ENCODE data around the gene ARID4A. TPM values are rescaled to one million over a fixed set of nuclear protein-coding genes. Genes with fewer than 3 reads are reported as not detected.

The ARID4A gene
- total and polyA plus RNA-seq, 2 of the 13 experiments (the other 11 are each of a cell fraction or from before 2014, with no cell fraction given) = 7.2 to 9.7 TPM

DNA sequence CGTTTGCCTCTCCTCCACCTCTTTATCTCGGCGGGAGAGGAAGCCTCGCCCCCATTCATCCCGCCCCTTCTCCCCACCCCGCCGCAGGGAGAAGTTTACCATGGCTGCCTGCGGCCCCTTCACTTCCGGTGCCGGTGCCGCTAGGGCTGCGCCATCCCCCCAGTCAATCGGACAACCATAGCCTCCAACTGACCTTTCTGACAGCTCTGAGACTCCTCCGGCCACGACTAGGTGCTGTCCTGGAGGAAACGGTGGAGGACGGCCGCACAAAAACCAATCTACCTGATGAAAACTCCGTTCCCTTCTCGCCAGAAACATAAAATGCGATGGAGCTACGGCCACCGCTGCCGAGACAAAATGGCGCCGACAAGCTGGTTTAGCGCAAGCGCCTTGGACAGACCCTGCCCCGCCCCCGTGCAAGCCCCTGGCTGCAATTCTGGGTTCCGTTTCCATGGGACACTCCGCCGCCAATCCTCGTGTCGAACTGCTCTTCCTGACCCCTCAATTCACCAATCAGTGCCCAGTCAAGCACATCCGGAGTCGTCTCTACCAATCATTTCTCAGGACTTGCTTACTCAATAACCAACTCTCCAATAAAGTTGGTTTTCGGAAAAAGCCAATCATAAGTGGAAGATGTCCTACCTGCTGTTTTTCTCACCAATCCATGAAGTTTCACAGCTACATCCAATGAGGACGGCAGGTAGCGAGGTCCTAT lies 436 bp upstream of the ARID4A start (continued):
- TF ChIP-seq ZNF142 (CRISPR knock-in tag; IDR thresholded peaks at IDR 0.05) (peak; percentile 73; the same call in 1 of the 2 replicates), ZEB1 (IDR thresholded peaks at IDR 0.05; ENCODE audit: insufficient replicate concordance, low read depth) (no peak), EHMT2 (IDR thresholded peaks at IDR 0.05; ENCODE audit: borderline replicate concordance, low read depth, low read length) (peak; percentile 27; the same call in 1 of the 2 replicates), BRD4 (CRISPR knock-in tag; IDR thresholded peaks at IDR 0.05) (no peak), ZNF746 (CRISPR knock-in tag; IDR thresholded peaks at IDR 0.05) (peak; percentile 59), POGZ (CRISPR knock-in tag; IDR thresholded peaks at IDR 0.05) (peak; percentile 92), SP4 (CRISPR knock-in tag; IDR thresholded peaks at IDR 0.05) (0 out of 2 replicates have a peak, but pooled peaks have one; percentile 24), ZFX (CRISPR knock-in tag; IDR thresholded peaks at IDR 0.05; ENCODE audit: low read depth) (peak; percentile 65), FOXK1 (CRISPR knock-in tag; IDR thresholded peaks at IDR 0.05; ENCODE audit: borderline replicate concordance, low read depth) (peak; percentile 30; the same call in 1 of the 2 replicates), GATA4 (IDR thresholded peaks at IDR 0.05; ENCODE audit: borderline replicate concordance, low read depth) (peak; percentile 55), ZSCAN12 (CRISPR knock-in tag; IDR thresholded peaks at IDR 0.05) (no peak), GPBP1L1 (CRISPR knock-in tag; IDR thresholded peaks at IDR 0.05) (no peak), SIN3A (IDR thresholded peaks at IDR 0.05; ENCODE audit: borderline replicate concordance, low read depth, low read length) (peak; percentile 74; the same call in 1 of the 2 replicates), HCFC1 (IDR thresholded peaks at IDR 0.05; ENCODE audit: low read depth, low read length) (peak; percentile 40; the same call in 1 of the 2 replicates), DNMT3B (CRISPR knock-in tag; conservative IDR thresholded peaks at IDR 0.05) (no peak), ZMAT3 (CRISPR knock-in tag; conservative IDR thresholded peaks at IDR 0.05) (no peak), MEIS2 (CRISPR knock-in tag; IDR thresholded peaks at IDR 0.05) (peak; percentile 9; the same call in 1 of the 2 replicates), NFE2L2 (IDR thresholded peaks at IDR 0.05; ENCODE audit: low read length) (no peak), U2AF2 (IDR thresholded peaks at IDR 0.05; ENCODE audit: low read depth, low read length) (no peak), ZSCAN29 (CRISPR knock-in tag; conservative IDR thresholded peaks at IDR 0.05) (no peak), ZNF552 (CRISPR knock-in tag; IDR thresholded peaks at IDR 0.05; ENCODE audit: borderline replicate concordance) (peak; percentile 52; the same call in 1 of the 2 replicates), ATM (IDR thresholded peaks at IDR 0.05; ENCODE audit: borderline replicate concordance) (peak; percentile 77; the same call in 1 of the 2 replicates), ZNF430 (CRISPR knock-in tag; IDR thresholded peaks at IDR 0.05) (peak; percentile 37; the same call in 1 of the 2 replicates), RELA (CRISPR knock-in tag; IDR thresholded peaks at IDR 0.05) (no peak), SMAD3 (CRISPR knock-in tag; IDR thresholded peaks at IDR 0.05) (peak; percentile 26; the same call in 1 of the 2 replicates)

All from HepG2 (cell line).